Measurements from ENCODE around the gene MEGF8. TPM values are rescaled to one million over a fixed set of nuclear protein-coding genes. Genes with fewer than 3 reads are reported as not detected.

Gene MEGF8
- polyA plus RNA-seq, 1 donor, result 23.9 TPM

DNA sequence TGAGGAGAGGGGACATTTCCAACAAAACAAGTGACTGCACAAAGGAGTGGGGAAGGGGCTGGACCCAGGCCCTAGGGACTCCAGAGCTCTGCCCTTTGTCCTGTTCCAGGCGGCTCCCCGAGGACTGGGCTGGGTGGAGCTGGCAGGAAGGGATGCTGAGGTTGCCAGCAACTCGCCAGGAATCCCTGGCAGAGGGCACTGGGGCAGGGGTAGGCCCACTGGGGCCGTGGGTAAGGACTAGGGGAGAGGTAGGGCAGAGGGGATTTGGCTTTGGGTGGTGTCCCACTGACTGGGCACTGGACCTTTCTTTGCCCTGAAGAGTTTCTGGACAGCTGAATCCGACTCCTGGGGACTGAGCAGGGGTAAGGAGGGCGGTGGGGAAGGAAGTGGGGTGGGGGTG is 93.9 kb downstream of the MEGF8 start:
- peaks cover 11% of the 10 kb centered on the region for H3K36me3 ChIP-seq (ENCODE audit: control insufficient read depth, insufficient read depth, low read length)
- no peak overlapping the region for H3K27ac ChIP-seq (ENCODE audit: low read length)
- no CpG with 5 or more reads among the region's 6 CpGs for WGBS (ENCODE audit: insufficient coverage, low lambda C conversion rate)
- H3K27me3 ChIP-seq (ENCODE audit: control insufficient read depth, insufficient read depth, low read length), result no peaks in the 10 kb centered on the region
- H3K4me3 ChIP-seq (ENCODE audit: low read length), result no peak overlapping the region
- peaks cover 6% of the 10 kb centered on the region for H3K9me3 ChIP-seq (ENCODE audit: control insufficient read depth, low read depth, low read length)
- DNase-seq, result no peak
- H3K4me1 ChIP-seq (ENCODE audit: control insufficient read depth, insufficient read depth, low read length), result peaks cover 26% of the 10 kb centered on the region

DNA sequence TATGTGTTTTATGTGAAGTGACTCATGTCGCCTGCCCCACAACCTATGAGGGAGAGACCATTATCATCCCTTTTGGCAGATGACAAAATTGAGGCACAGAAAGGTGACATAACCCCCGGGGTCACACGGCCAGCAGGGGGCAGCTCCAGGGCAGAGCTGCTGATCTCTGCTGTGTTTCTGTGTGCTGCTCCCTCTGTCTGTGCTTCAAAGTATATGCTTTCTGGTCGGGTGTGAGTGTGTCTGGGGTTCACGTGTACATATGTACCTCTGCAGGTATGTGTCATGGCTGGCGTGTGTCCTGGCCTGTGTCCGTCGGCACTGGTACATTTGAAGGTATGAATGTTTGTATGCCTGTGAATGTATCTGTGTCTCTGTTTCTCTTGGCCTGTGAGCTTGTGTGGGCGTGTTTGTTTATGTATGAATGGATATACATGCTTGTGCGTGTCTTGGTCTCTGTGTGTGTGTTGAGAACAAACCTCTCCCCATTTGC is 94.7 kb downstream of the MEGF8 start:
- Histone ChIP-seq H3K9me3 (ENCODE audit: control insufficient read depth, low read depth, low read length) (peaks cover 7% of the 10 kb centered on the region), H3K27ac (ENCODE audit: low read length) (no peak overlapping the region), H3K27me3 (ENCODE audit: control insufficient read depth, insufficient read depth, low read length) (no peaks in the 10 kb centered on the region), H3K4me3 (ENCODE audit: low read length) (no peak overlapping the region), H3K4me1 (ENCODE audit: control insufficient read depth, insufficient read depth, low read length) (peaks cover 33% of the 10 kb centered on the region), H3K36me3 (ENCODE audit: control insufficient read depth, insufficient read depth, low read length) (peaks cover 9% of the 10 kb centered on the region)
- peak; percentile 52 to 58 for DNase-seq
- WGBS (ENCODE audit: insufficient coverage, low lambda C conversion rate), result no CpG with 5 or more reads among the region's 10 CpGs

- Histone ChIP-seq H3K4me1 (ENCODE audit: control insufficient read depth, insufficient read depth, low read length) (peaks cover 35% of the 10 kb centered on the region), H3K36me3 (ENCODE audit: control insufficient read depth, insufficient read depth, low read length) (peaks cover 8% of the 10 kb centered on the region), H3K9me3 (ENCODE audit: control insufficient read depth, low read depth, low read length) (peaks cover 7% of the 10 kb centered on the region), H3K27me3 (ENCODE audit: control insufficient read depth, insufficient read depth, low read length) (no peaks in the 10 kb centered on the region), H3K27ac (ENCODE audit: low read length) (no peak overlapping the region), H3K4me3 (ENCODE audit: low read length) (no peak overlapping the region)
- WGBS (ENCODE audit: insufficient coverage, low lambda C conversion rate), result 83% methylated on average over 1 of the region's 4 CpGs
- no peak for DNase-seq
Observed at GRCh38 chr19:42421101-42421500, 95.7 kb downstream of the MEGF8 start.

GRCh38 chr19:42421591-42422031 is 96.2 kb downstream of the MEGF8 start:
- no peak overlapping the region for H3K27ac ChIP-seq (ENCODE audit: low read length)
- DNase-seq, result no peak
- H3K4me1 ChIP-seq (ENCODE audit: control insufficient read depth, insufficient read depth, low read length), result peaks cover 35% of the 10 kb centered on the region
- peaks cover 8% of the 10 kb centered on the region for H3K36me3 ChIP-seq (ENCODE audit: control insufficient read depth, insufficient read depth, low read length)
- no peak overlapping the region for H3K4me3 ChIP-seq (ENCODE audit: low read length)
- no peaks in the 10 kb centered on the region for H3K27me3 ChIP-seq (ENCODE audit: control insufficient read depth, insufficient read depth, low read length)
- no CpG with 5 or more reads among the region's 9 CpGs for WGBS (ENCODE audit: insufficient coverage, low lambda C conversion rate)
- peaks cover 7% of the 10 kb centered on the region for H3K9me3 ChIP-seq (ENCODE audit: control insufficient read depth, low read depth, low read length)

DNA sequence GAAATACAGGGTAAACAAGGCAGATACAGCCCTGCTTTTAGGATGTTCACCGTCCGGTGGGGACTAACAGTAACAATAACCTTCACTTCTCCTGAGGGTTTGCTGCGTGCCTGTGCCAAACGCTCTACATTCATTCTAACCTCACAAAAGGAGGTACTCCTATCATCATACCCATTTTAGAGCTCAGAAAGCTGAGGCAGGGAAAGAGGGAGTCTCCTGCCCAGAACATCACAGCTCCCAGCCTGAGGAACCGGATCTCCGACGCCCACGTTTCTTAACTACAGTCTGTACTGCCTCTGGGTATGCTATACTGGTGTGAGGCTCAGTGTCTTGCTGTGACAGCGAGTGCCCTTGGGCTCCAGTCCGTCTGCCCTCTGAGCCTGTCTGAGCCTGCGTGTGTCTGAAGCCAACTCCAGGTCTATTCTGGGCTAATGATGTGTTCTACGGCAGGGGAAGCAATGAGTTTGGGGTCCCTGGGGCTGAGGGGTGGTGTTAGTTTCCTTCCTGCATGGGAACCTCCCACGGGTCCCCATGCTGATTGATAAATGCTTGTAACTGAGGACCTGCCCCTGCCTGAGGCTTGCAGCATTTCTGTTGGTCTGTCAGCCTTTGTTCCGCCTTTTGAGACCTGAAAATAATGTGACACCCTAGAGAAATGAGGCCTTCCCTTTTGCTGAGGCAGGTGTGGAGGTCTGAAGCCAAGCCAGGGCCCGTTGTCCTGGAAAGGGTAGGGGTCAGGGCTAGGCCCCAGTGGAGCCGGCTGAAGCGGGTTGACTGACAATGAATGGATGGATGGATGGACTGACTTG is 96.9 kb downstream of the MEGF8 start:
- Histone ChIP-seq H3K4me1 (ENCODE audit: control insufficient read depth, insufficient read depth, low read length) (peaks cover 35% of the 10 kb centered on the region), H3K27me3 (ENCODE audit: control insufficient read depth, insufficient read depth, low read length) (no peaks in the 10 kb centered on the region), H3K4me3 (ENCODE audit: low read length) (peak overlapping the region; percentile 70), H3K36me3 (ENCODE audit: control insufficient read depth, insufficient read depth, low read length) (peaks cover 7% of the 10 kb centered on the region), H3K9me3 (ENCODE audit: control insufficient read depth, low read depth, low read length) (peaks cover 7% of the 10 kb centered on the region), H3K27ac (ENCODE audit: low read length) (peak overlapping the region; percentile 70)
- WGBS (ENCODE audit: insufficient coverage, low lambda C conversion rate), result no CpG with 5 or more reads among the region's 17 CpGs
- DNase-seq, result no peak

GRCh38 chr19:42422901-42423461 is 97.5 kb downstream of the MEGF8 start:
- Histone ChIP-seq H3K36me3 (ENCODE audit: control insufficient read depth, insufficient read depth, low read length) (peaks cover 4% of the 10 kb centered on the region), H3K27me3 (ENCODE audit: control insufficient read depth, insufficient read depth, low read length) (no peaks in the 10 kb centered on the region), H3K27ac (ENCODE audit: low read length) (peak overlapping the region; percentile 70), H3K9me3 (ENCODE audit: control insufficient read depth, low read depth, low read length) (peaks cover 7% of the 10 kb centered on the region), H3K4me1 (ENCODE audit: control insufficient read depth, insufficient read depth, low read length) (peaks cover 35% of the 10 kb centered on the region), H3K4me3 (ENCODE audit: low read length) (peak overlapping the region; percentile 70)
- no CpG with 5 or more reads among the region's 38 CpGs for WGBS (ENCODE audit: insufficient coverage, low lambda C conversion rate)
- DNase-seq, result peak; percentile 66 to 84

DNA sequence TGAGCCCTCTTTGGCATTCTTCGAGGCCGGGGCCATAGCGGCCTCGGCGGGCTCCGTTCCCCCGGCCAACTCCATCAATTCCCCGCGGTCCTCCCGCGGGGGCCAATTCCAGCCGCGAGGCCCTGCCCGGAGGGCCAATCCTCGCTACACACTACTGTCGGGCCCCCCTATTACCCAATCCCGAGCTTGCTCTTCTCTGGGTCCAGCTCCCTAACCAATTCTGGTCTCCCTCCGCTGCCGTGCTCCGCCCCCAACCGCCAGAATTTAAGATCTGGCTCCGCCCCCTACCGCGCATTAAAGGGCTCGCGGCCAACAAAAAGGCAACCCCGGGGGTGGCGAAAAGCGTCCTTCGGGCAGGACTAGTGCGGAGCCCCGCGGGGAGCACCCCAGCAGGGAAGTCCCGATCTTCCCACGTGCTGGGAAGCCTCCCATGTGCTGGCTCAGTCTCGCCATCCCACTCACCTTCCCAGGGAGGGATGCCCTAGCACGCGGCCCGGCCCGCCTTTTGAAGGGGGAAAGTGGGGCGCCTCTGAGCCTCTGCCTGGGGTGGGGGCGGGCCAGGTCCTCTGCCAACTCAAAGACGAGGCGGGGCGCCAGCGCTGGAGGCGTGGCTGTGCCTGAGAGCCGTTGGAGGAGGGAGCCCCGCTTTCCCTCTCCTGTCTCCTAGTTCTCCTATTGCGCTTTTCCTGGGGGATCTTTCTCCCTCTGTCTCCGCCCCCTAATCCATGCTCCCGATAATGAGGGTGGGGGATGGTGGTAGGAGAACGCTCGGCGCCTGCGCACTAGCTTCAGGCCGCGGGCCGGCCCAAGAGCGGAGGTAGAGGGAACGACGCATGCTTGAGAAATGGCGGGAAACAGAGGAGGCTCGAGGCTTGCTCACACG is 98.3 kb downstream of the MEGF8 start:
- H3K9me3 ChIP-seq (ENCODE audit: control insufficient read depth, low read depth, low read length), result peaks cover 7% of the 10 kb centered on the region
- no peaks in the 10 kb centered on the region for H3K27me3 ChIP-seq (ENCODE audit: control insufficient read depth, insufficient read depth, low read length)
- peak; percentile 91 to 96 for DNase-seq
- H3K36me3 ChIP-seq (ENCODE audit: control insufficient read depth, insufficient read depth, low read length), result peaks cover 2% of the 10 kb centered on the region
- H3K4me1 ChIP-seq (ENCODE audit: control insufficient read depth, insufficient read depth, low read length), result peaks cover 38% of the 10 kb centered on the region
- no CpG with 5 or more reads among the region's 65 CpGs for WGBS (ENCODE audit: insufficient coverage, low lambda C conversion rate)
- peak overlapping the region; percentile 70 for H3K4me3 ChIP-seq (ENCODE audit: low read length)
- peak overlapping the region; percentile 70 for H3K27ac ChIP-seq (ENCODE audit: low read length)

- Histone ChIP-seq H3K9me3 (ENCODE audit: control insufficient read depth, low read depth, low read length) (peaks cover 7% of the 10 kb centered on the region), H3K4me1 (ENCODE audit: control insufficient read depth, insufficient read depth, low read length) (peaks cover 39% of the 10 kb centered on the region), H3K27me3 (ENCODE audit: control insufficient read depth, insufficient read depth, low read length) (no peaks in the 10 kb centered on the region), H3K4me3 (ENCODE audit: low read length) (peak overlapping the region; percentile 70), H3K27ac (ENCODE audit: low read length) (peak overlapping the region; percentile 70), H3K36me3 (ENCODE audit: control insufficient read depth, insufficient read depth, low read length) (peaks cover 2% of the 10 kb centered on the region)
- WGBS (ENCODE audit: insufficient coverage, low lambda C conversion rate), result no CpG with 5 or more reads among the region's 15 CpGs
- DNase-seq, result no peak
Observed at GRCh38 chr19:42424345-42424707, 98.9 kb downstream of the MEGF8 start.

- Histone ChIP-seq H3K27me3 (ENCODE audit: control insufficient read depth, insufficient read depth, low read length) (no peaks in the 10 kb centered on the region), H3K9me3 (ENCODE audit: control insufficient read depth, low read depth, low read length) (peaks cover 7% of the 10 kb centered on the region), H3K36me3 (ENCODE audit: control insufficient read depth, insufficient read depth, low read length) (peaks cover 2% of the 10 kb centered on the region), H3K27ac (ENCODE audit: low read length) (peak overlapping the region; percentile 70), H3K4me1 (ENCODE audit: control insufficient read depth, insufficient read depth, low read length) (peaks cover 39% of the 10 kb centered on the region), H3K4me3 (ENCODE audit: low read length) (no peak overlapping the region)
- no CpG with 5 or more reads among the region's 13 CpGs for WGBS (ENCODE audit: insufficient coverage, low lambda C conversion rate)
- no peak for DNase-seq
Observed at GRCh38 chr19:42424712-42425131, 99.3 kb downstream of the MEGF8 start.

DNA sequence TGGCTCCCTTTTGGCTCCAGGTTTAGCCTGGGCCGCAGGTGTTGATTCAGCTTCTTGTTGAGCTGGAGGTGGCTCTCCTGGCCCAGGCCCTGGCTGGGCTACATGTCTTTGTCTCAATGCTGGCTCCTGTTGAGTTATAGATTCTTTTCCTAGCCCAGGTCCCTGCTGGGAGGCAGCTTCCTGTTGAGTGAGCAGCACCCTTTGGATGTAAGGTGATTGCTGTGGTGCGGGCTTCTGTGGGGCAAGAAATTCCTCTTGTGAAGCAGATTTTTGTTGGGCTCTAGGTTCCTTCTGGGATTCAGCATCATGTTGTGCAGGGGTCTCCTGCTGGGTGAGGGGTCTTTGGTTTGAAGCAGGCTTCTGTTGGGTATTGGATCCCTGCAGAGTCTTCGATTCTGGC is 101.2 kb downstream of the MEGF8 start:
- no peaks in the 10 kb centered on the region for H3K27me3 ChIP-seq (ENCODE audit: control insufficient read depth, insufficient read depth, low read length)
- no CpG with 5 or more reads among the region's 3 CpGs for WGBS (ENCODE audit: insufficient coverage, low lambda C conversion rate)

More for the DNA sequence above, 101.2 kb downstream of the MEGF8 start:
- Histone ChIP-seq H3K9me3 (ENCODE audit: control insufficient read depth, low read depth, low read length) (peaks cover 7% of the 10 kb centered on the region), H3K36me3 (ENCODE audit: control insufficient read depth, insufficient read depth, low read length) (no peaks in the 10 kb centered on the region), H3K27ac (ENCODE audit: low read length) (no peak overlapping the region), H3K4me1 (ENCODE audit: control insufficient read depth, insufficient read depth, low read length) (peaks cover 28% of the 10 kb centered on the region), H3K4me3 (ENCODE audit: low read length) (no peak overlapping the region)
- no peak for DNase-seq
